Mesendoderm (in vitro differentiated cells): ENCODE data around the gene TCF7L2.

ENCODE experiments used
- DNase-seq: peaks from one replicate; pipeline ENCODE4 v3.0.0; 2013
- H2AK5ac ChIP-seq: 2 replicates; pipeline ENCODE4 v1.6.1; 2013; ENCODE audit warnings: low read length, inconsistent platforms
- H2BK120ac ChIP-seq: 2 replicates; pipeline ENCODE4 v1.6.1; 2013; ENCODE audit warnings: low read depth, mild to moderate bottlenecking, low read length, moderate library complexity, mixed read lengths
- H2BK15ac ChIP-seq: replicated peaks from 2 replicates; pipeline ENCODE4 v1.6.1; 2013; ENCODE audit warnings: low read depth, mild to moderate bottlenecking, moderate library complexity
- H2BK5ac ChIP-seq: 2 replicates; pipeline ENCODE4 v1.6.1; 2013; ENCODE audit warnings: low read length, inconsistent platforms
- H3K18ac ChIP-seq: 2 replicates; pipeline ENCODE4 v1.6.1; 2013; ENCODE audit warnings: mild to moderate bottlenecking, low read length, mixed read lengths
- H3K23ac ChIP-seq: one replicate; pipeline ENCODE4 v1.6.1; 2013; ENCODE audit warnings: low read length
- H3K27ac ChIP-seq: 2 replicates; pipeline ENCODE4 v1.5.1; 2013; ENCODE audit warnings: low read depth, mild to moderate bottlenecking, inconsistent platforms, low read length, moderate library complexity
- H3K27me3 ChIP-seq: 2 replicates; pipeline ENCODE4 v1.6.1; 2013; ENCODE audit warnings: low read length, control low read depth, mild to moderate bottlenecking, inconsistent platforms; ENCODE audit not compliant: insufficient read depth, poor library complexity
- H3K36me3 ChIP-seq: 2 replicates; pipeline ENCODE4 v1.6.1; 2013; ENCODE audit warnings: low read length, inconsistent platforms; ENCODE audit not compliant: control insufficient read depth, insufficient read depth
- H3K4ac ChIP-seq: one replicate; pipeline ENCODE4 v1.6.1; 2013; ENCODE audit warnings: low read depth, mild to moderate bottlenecking, low read length, moderate library complexity
- H3K4me1 ChIP-seq: 2 replicates; pipeline ENCODE4 v1.6.1; 2013; ENCODE audit warnings: low read depth, low read length, inconsistent platforms; ENCODE audit not compliant: control insufficient read depth
- H3K4me2 ChIP-seq: 2 replicates; pipeline ENCODE4 v1.6.1; 2013; ENCODE audit warnings: low read length
- H3K4me3 ChIP-seq: 2 replicates; pipeline ENCODE4 v1.5.1; 2013; ENCODE audit warnings: mild to moderate bottlenecking, low read length
- H3K56ac ChIP-seq: one replicate; pipeline ENCODE4 v1.6.1; 2013; ENCODE audit warnings: low read length
- H3K79me1 ChIP-seq: 2 replicates; pipeline ENCODE4 v1.6.1; 2013; ENCODE audit warnings: low read length, inconsistent platforms
- H3K79me2 ChIP-seq: 2 replicates; pipeline ENCODE4 v1.6.1; 2013; ENCODE audit warnings: mild to moderate bottlenecking, low read length; ENCODE audit not compliant: control insufficient read depth, insufficient read depth
- H3K9ac ChIP-seq: 2 replicates; pipeline ENCODE4 v1.6.1; 2013; ENCODE audit warnings: low read length, inconsistent platforms
- H4K5ac ChIP-seq: one replicate; pipeline ENCODE4 v1.6.1; 2013; ENCODE audit warnings: low read length
- H4K8ac ChIP-seq: one replicate; pipeline ENCODE4 v1.6.1; 2013; ENCODE audit warnings: low read depth, mild to moderate bottlenecking, control low read depth, low read length, moderate library complexity
- WGBS: extraction: QIAGEN DNeasy Blood & Tissue Kit; methylation state at CpG from one replicate; pipeline ENCODE4 v1.1.7; 2013; ENCODE audit warnings: low lambda C conversion rate, missing lambda C conversion rate; ENCODE audit not compliant: insufficient coverage; ENCODE audit errors: extremely low coverage; 5-methylcytosine and 5-hydroxymethylcytosine counted together

Gene TCF7L2

DNA sequence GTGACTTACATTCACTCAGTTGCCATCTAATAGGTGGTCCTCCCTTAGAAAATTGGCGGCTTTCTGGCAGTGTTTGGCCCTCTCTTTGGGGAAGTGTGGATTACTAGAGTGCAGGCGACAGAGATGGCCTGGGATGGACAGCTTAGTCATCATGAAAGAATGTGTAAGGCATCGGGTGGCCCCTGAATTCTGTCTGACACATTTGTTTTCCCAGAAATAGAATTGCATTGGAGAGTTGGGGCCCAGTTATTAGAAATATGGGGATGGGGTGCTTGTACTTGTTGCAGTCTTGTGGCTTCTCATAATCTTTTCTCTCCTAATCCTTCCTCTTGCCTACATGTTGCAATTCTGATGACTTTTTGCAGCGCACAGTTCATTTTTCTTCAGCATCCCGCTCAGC lies 13.8 kb downstream of the TCF7L2 start:
- Histone ChIP-seq H3K79me1 (peaks cover 14% of the 10 kb centered on the region), H3K79me2 (peaks cover 57% of the 10 kb centered on the region), H3K27ac (no peak overlapping the region), H4K8ac (no peak overlapping the region), H3K18ac (peak overlapping the region; percentile 40), H4K5ac (no peak overlapping the region), H3K56ac (no peak overlapping the region), H3K27me3 (no peaks in the 10 kb centered on the region), H2BK120ac (no peak overlapping the region), H3K36me3 (no peaks in the 10 kb centered on the region), H3K4me1 (peaks cover 20% of the 10 kb centered on the region), H2AK5ac (no peak overlapping the region), H3K9ac (no peak overlapping the region), H2BK5ac (no peak overlapping the region), H3K4me3 (no peak overlapping the region), H2BK15ac (no peak overlapping the region), H3K4ac (no peak overlapping the region), H3K23ac (no peak overlapping the region), H3K4me2 (no peak overlapping the region)
- no CpG with 5 or more reads among the region's 5 CpGs for WGBS
- peak; percentile 79 for DNase-seq

DNA sequence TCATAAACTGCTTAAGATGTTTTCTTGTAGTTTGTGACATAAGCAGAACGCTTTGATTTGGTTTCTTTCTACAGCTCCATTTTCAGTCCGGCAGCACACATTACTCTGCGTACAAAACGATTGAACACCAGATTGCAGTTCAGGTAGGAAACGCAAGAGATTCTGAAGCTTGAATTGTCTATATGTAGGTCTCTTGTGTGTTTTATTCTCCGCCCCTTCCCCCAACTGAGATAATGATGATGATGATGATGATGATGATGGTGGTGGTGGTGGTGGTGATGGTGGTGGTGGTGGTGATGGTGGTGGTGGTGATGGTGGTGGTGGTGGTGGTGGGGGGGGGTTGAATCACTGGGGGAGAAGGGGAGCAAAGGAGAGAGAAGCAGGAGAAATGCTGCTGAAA lies 14.4 kb downstream of the TCF7L2 start:
- H3K23ac ChIP-seq, result no peak overlapping the region
- no peak overlapping the region for H3K9ac ChIP-seq
- H3K4me3 ChIP-seq, result no peak overlapping the region
- DNase-seq, result no peak
- no peak overlapping the region for H3K4me2 ChIP-seq
- no peak overlapping the region for H3K27ac ChIP-seq
- peaks cover 15% of the 10 kb centered on the region for H3K4me1 ChIP-seq
- peaks cover 21% of the 10 kb centered on the region for H3K79me1 ChIP-seq
- peaks cover 61% of the 10 kb centered on the region for H3K79me2 ChIP-seq
- no peak overlapping the region for H3K56ac ChIP-seq
- H4K5ac ChIP-seq, result no peak overlapping the region
- no peak overlapping the region for H3K4ac ChIP-seq
- H3K27me3 ChIP-seq, result no peaks in the 10 kb centered on the region
- H3K36me3 ChIP-seq, result no peaks in the 10 kb centered on the region
- WGBS, result no CpG with 5 or more reads among the region's 6 CpGs
- H2BK5ac ChIP-seq, result no peak overlapping the region
- no peak overlapping the region for H4K8ac ChIP-seq
- no peak overlapping the region for H2AK5ac ChIP-seq
- no peak overlapping the region for H2BK120ac ChIP-seq
- peak overlapping the region; percentile 63 for H3K18ac ChIP-seq
- H2BK15ac ChIP-seq, result no peak overlapping the region

DNA sequence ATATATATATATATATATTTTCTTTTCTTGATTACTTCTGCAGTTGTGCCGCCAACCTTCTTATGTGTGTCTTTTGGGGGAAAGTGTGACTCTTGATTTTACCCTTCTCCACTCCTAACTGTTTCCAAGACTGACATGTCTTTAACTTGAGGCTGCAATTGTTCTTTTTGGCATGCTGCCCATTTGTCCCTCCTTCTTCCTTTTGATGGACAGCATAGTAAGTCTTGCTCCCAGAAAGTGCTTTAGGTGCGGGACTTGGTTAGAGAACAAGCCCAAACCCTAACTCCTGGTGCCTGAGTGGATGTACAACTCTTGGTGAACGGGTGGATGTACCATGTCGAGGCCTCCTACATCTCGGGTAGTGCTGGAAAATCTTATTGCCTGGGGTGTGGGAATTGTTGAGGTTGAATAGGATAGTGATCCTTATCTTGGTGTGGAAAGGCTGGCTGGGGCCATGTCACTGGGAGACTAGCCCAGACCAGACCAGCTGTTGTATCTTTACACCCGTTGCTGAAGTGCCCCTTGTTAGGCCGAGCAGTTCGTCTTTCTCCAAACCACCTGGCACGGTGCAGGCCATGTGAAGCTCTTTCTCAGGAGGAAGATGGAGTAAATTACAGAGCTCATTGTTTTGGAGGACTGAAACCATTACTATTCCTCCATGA lies 16.3 kb downstream of the TCF7L2 start:
- WGBS, result no CpG with 5 or more reads among the region's 9 CpGs
- no peak overlapping the region for H2BK5ac ChIP-seq
- H3K27me3 ChIP-seq, result no peaks in the 10 kb centered on the region
- no peak overlapping the region for H2AK5ac ChIP-seq
- no peak overlapping the region for H3K9ac ChIP-seq
- no peak overlapping the region for H3K27ac ChIP-seq
- no peak overlapping the region for H3K23ac ChIP-seq
- H3K36me3 ChIP-seq, result no peaks in the 10 kb centered on the region
- no peak overlapping the region for H3K4ac ChIP-seq
- no peak overlapping the region for H3K56ac ChIP-seq
- H2BK120ac ChIP-seq, result no peak overlapping the region
- no peak overlapping the region for H4K5ac ChIP-seq
- DNase-seq, result no peak
- no peak overlapping the region for H3K4me3 ChIP-seq
- no peak overlapping the region for H4K8ac ChIP-seq
- H3K79me2 ChIP-seq, result peaks cover 65% of the 10 kb centered on the region
- no peak overlapping the region for H2BK15ac ChIP-seq
- H3K4me2 ChIP-seq, result no peak overlapping the region
- peaks cover 8% of the 10 kb centered on the region for H3K4me1 ChIP-seq
- H3K18ac ChIP-seq, result no peak overlapping the region
- H3K79me1 ChIP-seq, result peaks cover 31% of the 10 kb centered on the region

DNA sequence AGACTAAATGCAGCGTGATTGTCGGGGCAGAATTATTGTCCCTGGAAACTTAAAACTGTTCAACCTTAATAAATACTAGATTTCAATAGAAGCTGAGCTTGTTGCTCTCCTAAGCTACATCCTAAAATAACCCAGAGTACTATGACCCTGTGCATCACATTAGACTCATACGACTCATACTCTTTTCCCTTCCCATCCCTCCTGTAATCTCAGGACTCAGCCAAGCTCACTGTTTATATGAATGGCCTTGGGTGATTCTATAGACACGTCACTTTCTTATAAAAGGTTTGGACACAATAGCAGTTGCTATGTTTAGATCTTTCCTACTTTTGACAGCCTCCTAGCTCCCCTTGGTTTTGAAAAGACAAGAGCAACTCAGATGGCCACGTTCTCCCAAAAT lies 17.2 kb downstream of the TCF7L2 start:
- H3K36me3 ChIP-seq, result no peaks in the 10 kb centered on the region
- no CpG with 5 or more reads among the region's 5 CpGs for WGBS

DNA sequence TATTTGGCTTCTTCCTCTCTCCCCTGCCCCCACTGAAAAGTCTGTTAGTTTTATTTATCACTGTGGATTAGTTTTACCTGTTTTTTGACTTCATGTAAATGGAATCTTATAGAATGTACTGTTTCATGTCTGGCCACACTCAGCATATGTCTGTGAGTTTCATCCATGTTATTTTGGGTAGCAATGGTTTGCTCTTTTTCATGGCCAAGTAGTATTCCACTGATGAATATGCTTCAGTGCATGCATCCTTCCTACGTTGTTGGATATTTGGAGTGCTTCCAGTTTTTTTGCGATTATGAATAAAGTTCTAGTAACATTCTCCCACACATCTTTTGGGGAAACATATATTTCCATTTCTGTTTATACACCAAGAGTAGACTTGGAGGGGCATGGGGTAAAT lies 19.1 kb downstream of the TCF7L2 start:
- Histone ChIP-seq H3K36me3 (no peaks in the 10 kb centered on the region), H3K79me1 (peaks cover 25% of the 10 kb centered on the region), H3K18ac (no peak overlapping the region), H3K23ac (no peak overlapping the region), H3K9ac (no peak overlapping the region), H2BK15ac (no peak overlapping the region), H3K27me3 (no peaks in the 10 kb centered on the region), H2BK5ac (no peak overlapping the region), H2BK120ac (no peak overlapping the region), H3K56ac (no peak overlapping the region), H3K27ac (no peak overlapping the region), H3K4ac (no peak overlapping the region), H3K79me2 (peaks cover 58% of the 10 kb centered on the region), H4K5ac (no peak overlapping the region), H4K8ac (no peak overlapping the region), H3K4me3 (no peak overlapping the region), H3K4me1 (peaks cover 3% of the 10 kb centered on the region), H2AK5ac (no peak overlapping the region), H3K4me2 (no peak overlapping the region)
- no CpG with 5 or more reads among the region's 2 CpGs for WGBS
- no peak for DNase-seq

More for the DNA sequence above, 17.2 kb downstream of the TCF7L2 start:
- Histone ChIP-seq H3K23ac (no peak overlapping the region), H3K27ac (no peak overlapping the region), H2BK15ac (no peak overlapping the region), H3K9ac (no peak overlapping the region), H4K8ac (no peak overlapping the region), H3K4ac (no peak overlapping the region), H3K4me3 (no peak overlapping the region), H3K79me2 (peaks cover 58% of the 10 kb centered on the region), H4K5ac (no peak overlapping the region), H3K4me2 (no peak overlapping the region), H3K79me1 (peaks cover 31% of the 10 kb centered on the region), H3K27me3 (no peaks in the 10 kb centered on the region), H3K18ac (no peak overlapping the region), H2AK5ac (no peak overlapping the region), H2BK5ac (no peak overlapping the region), H2BK120ac (no peak overlapping the region), H3K4me1 (peaks cover 8% of the 10 kb centered on the region), H3K56ac (no peak overlapping the region)
- no peak for DNase-seq

DNA sequence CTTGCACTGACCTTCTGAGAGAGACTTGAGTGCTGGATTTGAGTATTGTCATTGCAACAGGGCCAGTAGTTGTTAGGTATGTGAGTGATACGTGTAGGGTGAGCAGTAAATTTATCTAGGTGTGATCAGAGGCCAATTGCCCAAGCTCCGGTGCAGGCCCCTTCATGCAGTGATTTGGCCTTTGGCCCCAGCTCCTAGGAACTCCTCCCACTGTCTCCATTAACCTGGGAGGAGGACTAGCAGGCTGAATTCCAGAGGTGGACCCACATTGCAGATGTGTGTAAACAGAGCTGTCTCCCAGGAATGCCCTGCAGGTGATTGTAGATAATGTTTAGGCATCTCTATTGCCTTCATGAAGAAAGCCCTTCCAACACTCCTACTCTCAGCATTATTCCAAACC lies 19.5 kb downstream of the TCF7L2 start:
- no peak overlapping the region for H2BK120ac ChIP-seq
- H3K4me3 ChIP-seq, result no peak overlapping the region
- H3K4ac ChIP-seq, result no peak overlapping the region
- no peak overlapping the region for H2BK5ac ChIP-seq
- peak; percentile 66 for DNase-seq
- no peak overlapping the region for H2BK15ac ChIP-seq
- H3K18ac ChIP-seq, result no peak overlapping the region
- no peak overlapping the region for H3K9ac ChIP-seq
- H2AK5ac ChIP-seq, result no peak overlapping the region
- H4K8ac ChIP-seq, result no peak overlapping the region
- no peaks in the 10 kb centered on the region for H3K27me3 ChIP-seq
- H3K23ac ChIP-seq, result no peak overlapping the region
- no peak overlapping the region for H3K56ac ChIP-seq
- H3K36me3 ChIP-seq, result no peaks in the 10 kb centered on the region
- peaks cover 3% of the 10 kb centered on the region for H3K4me1 ChIP-seq
- H3K79me1 ChIP-seq, result peaks cover 25% of the 10 kb centered on the region
- no peak overlapping the region for H4K5ac ChIP-seq
- H3K4me2 ChIP-seq, result no peak overlapping the region
- no CpG with 5 or more reads among the region's 2 CpGs for WGBS
- peaks cover 55% of the 10 kb centered on the region for H3K79me2 ChIP-seq
- H3K27ac ChIP-seq, result no peak overlapping the region
